ENCODE measurements around the gene MBD3L2. TPM values are rescaled to one million over a fixed set of nuclear protein-coding genes. Genes with fewer than 3 reads are reported as not detected.
"Not testable (repeated sequence)": the region's sequence is repeated elsewhere in the genome, so short reads cannot be mapped to it uniquely, and the experiment has no call there.

MBD3L2 gene
- total RNA-seq, 2 donors from 2014 or later, result not detected

GRCh38 chr19:7041563-7041962 is 7.6 kb upstream of the MBD3L2 start:
- not testable (repeated sequence) for H3K9me3 Mint-ChIP-seq; ATAC-seq; H3K27ac Mint-ChIP-seq; H3K4me1 Mint-ChIP-seq (ENCODE audit: low read depth in 2 of 2); DNase-seq (ENCODE audit: low spot score); H3K4me3 Mint-ChIP-seq; H3K27me3 Mint-ChIP-seq; H3K36me3 Mint-ChIP-seq

- not testable (repeated sequence) for H3K9me3 Mint-ChIP-seq; H3K27ac Mint-ChIP-seq; H3K4me1 Mint-ChIP-seq (ENCODE audit: low read depth in 2 of 2); DNase-seq (ENCODE audit: low spot score); H3K27me3 Mint-ChIP-seq; H3K36me3 Mint-ChIP-seq; ATAC-seq; H3K4me3 Mint-ChIP-seq
Observed at GRCh38 chr19:7051421-7051820, 2.3 kb downstream of the MBD3L2 start.

GRCh38 chr19:7052896-7053295 is 3.8 kb downstream of the MBD3L2 start:
- H3K27me3 Mint-ChIP-seq; DNase-seq (ENCODE audit: low spot score); H3K4me1 Mint-ChIP-seq (ENCODE audit: low read depth in 2 of 2); H3K36me3 Mint-ChIP-seq; H3K4me3 Mint-ChIP-seq; H3K27ac Mint-ChIP-seq; ATAC-seq; H3K9me3 Mint-ChIP-seq: not testable (repeated sequence)

GRCh38 chr19:7054635-7055368 is 5.7 kb downstream of the MBD3L2 start:
- ATAC-seq; H3K4me1 Mint-ChIP-seq (ENCODE audit: low read depth in 2 of 2); H3K27me3 Mint-ChIP-seq; H3K9me3 Mint-ChIP-seq; DNase-seq (ENCODE audit: low spot score); H3K36me3 Mint-ChIP-seq; H3K27ac Mint-ChIP-seq; H3K4me3 Mint-ChIP-seq: not testable (repeated sequence)

GRCh38 chr19:7055679-7056078 is 6.6 kb downstream of the MBD3L2 start:
- not testable (repeated sequence) for ATAC-seq; H3K4me1 Mint-ChIP-seq (ENCODE audit: low read depth in 2 of 2); H3K36me3 Mint-ChIP-seq; H3K4me3 Mint-ChIP-seq; H3K27ac Mint-ChIP-seq; H3K27me3 Mint-ChIP-seq; DNase-seq (ENCODE audit: low spot score); H3K9me3 Mint-ChIP-seq

GRCh38 chr19:7056371-7056770 is 7.2 kb downstream of the MBD3L2 start:
- H3K36me3 Mint-ChIP-seq; H3K4me1 Mint-ChIP-seq (ENCODE audit: low read depth in 2 of 2); DNase-seq (ENCODE audit: low spot score); H3K4me3 Mint-ChIP-seq; H3K27me3 Mint-ChIP-seq; H3K27ac Mint-ChIP-seq; H3K9me3 Mint-ChIP-seq; ATAC-seq: not testable (repeated sequence)

- ATAC-seq; H3K36me3 Mint-ChIP-seq; H3K9me3 Mint-ChIP-seq; DNase-seq (ENCODE audit: low spot score); H3K4me1 Mint-ChIP-seq (ENCODE audit: low read depth in 2 of 2); H3K27me3 Mint-ChIP-seq; H3K4me3 Mint-ChIP-seq; H3K27ac Mint-ChIP-seq: not testable (repeated sequence)
Observed at GRCh38 chr19:7058576-7058975, 9.5 kb downstream of the MBD3L2 start, which contains the start of gene MBD3L3. Gene MBD3L3 (minus strand): TSS chr19:7058676. CDS start chr19:7058605, 71 bp downstream.

GRCh38 chr19:7059977-7060376 is 10.9 kb downstream of the MBD3L2 start:
- not testable (repeated sequence) for H3K9me3 Mint-ChIP-seq; DNase-seq (ENCODE audit: low spot score); ATAC-seq; H3K36me3 Mint-ChIP-seq; H3K27ac Mint-ChIP-seq; H3K4me1 Mint-ChIP-seq (ENCODE audit: low read depth in 2 of 2); H3K27me3 Mint-ChIP-seq; H3K4me3 Mint-ChIP-seq

- H3K4me1 Mint-ChIP-seq (ENCODE audit: low read depth in 2 of 2), result no peaks in the 10 kb centered on the region
- H3K4me3 Mint-ChIP-seq, result no peak overlapping the region
- H3K27ac Mint-ChIP-seq, result no peak overlapping the region
- DNase-seq (ENCODE audit: low spot score) (no peak), ATAC-seq (peak in 1 of 2 donors; percentile 32)
- no peaks in the 10 kb centered on the region for H3K36me3 Mint-ChIP-seq
- H3K27me3 Mint-ChIP-seq, result no peaks in the 10 kb centered on the region
- H3K9me3 Mint-ChIP-seq, result no peaks in the 10 kb centered on the region
Observed at GRCh38 chr19:7063339-7063738, 14.2 kb downstream of the MBD3L2 start.

- no peak for DNase-seq (ENCODE audit: low spot score)
- H3K4me3 Mint-ChIP-seq, result no peak overlapping the region
- peak in 1 of 2 donors; percentile 64 for ATAC-seq
Observed at GRCh38 chr19:7063764-7064418, 14.8 kb downstream of the MBD3L2 start.

GRCh38 chr19:7067122-7067521 is 18.0 kb downstream of the MBD3L2 start:
- H3K27ac Mint-ChIP-seq; H3K4me1 Mint-ChIP-seq (ENCODE audit: low read depth in 2 of 2); H3K36me3 Mint-ChIP-seq; H3K4me3 Mint-ChIP-seq; H3K9me3 Mint-ChIP-seq; ATAC-seq; DNase-seq (ENCODE audit: low spot score); H3K27me3 Mint-ChIP-seq: not testable (repeated sequence)

More at GRCh38 chr19:7063764-7064418, 14.8 kb downstream of the MBD3L2 start:
- no peak overlapping the region for H3K27ac Mint-ChIP-seq
- no peaks in the 10 kb centered on the region for H3K36me3 Mint-ChIP-seq
- no peaks in the 10 kb centered on the region for H3K9me3 Mint-ChIP-seq
- no peaks in the 10 kb centered on the region for H3K27me3 Mint-ChIP-seq
- peaks cover 2 to 3% of the 10 kb centered on the region in 2 donors for H3K4me1 Mint-ChIP-seq (ENCODE audit: low read depth in 2 of 2)

GRCh38 chr19:7067716-7068115 is 18.6 kb downstream of the MBD3L2 start:
- Mint-ChIP-seq H3K9me3 (no peaks in the 10 kb centered on the region), H3K4me1 (ENCODE audit: low read depth in 2 of 2) (peaks cover 9 to 12% of the 10 kb centered on the region in 2 donors), H3K27ac (no peak overlapping the region), H3K36me3 (peaks cover 6% of the 10 kb centered on the region), H3K27me3 (no peaks in the 10 kb centered on the region), H3K4me3 (no peak overlapping the region)
- no peak for ATAC-seq
- DNase-seq (ENCODE audit: low spot score), result no peak

GRCh38 chr19:7068599-7068998 is 19.5 kb downstream of the MBD3L2 start:
- H3K36me3 Mint-ChIP-seq, result peaks cover 7% of the 10 kb centered on the region
- no peaks in the 10 kb centered on the region for H3K9me3 Mint-ChIP-seq
- H3K4me3 Mint-ChIP-seq, result peak overlapping the region; percentile 91
- H3K27ac Mint-ChIP-seq, result peak overlapping the region; percentile 93 to 97
- no peak for ATAC-seq
- DNase-seq (ENCODE audit: low spot score), result no peak
- H3K27me3 Mint-ChIP-seq, result no peaks in the 10 kb centered on the region
- peaks cover 10 to 12% of the 10 kb centered on the region in 2 donors for H3K4me1 Mint-ChIP-seq (ENCODE audit: low read depth in 2 of 2)

All from natural killer cell treated with Interleukin-12 subunit alpha and Interleukin-12 subunit beta and Interleukin-15 and Interleukin-18, amount 100 ng/mL, for 72 hours (primary cell).